Cardiac atrium fibroblast (primary cell): Measurements from ENCODE around the gene SMIM30. TPM values are rescaled to one million over a fixed set of nuclear protein-coding genes. Genes with fewer than 3 reads are reported as not detected.

ENCODE experiments used
- total RNA-seq: library from RNA; depleted of rRNA; stranded (reverse); fragments of >200 nt; gene quantifications from 2 replicates; pipeline ENCODE4 v1.2.3, GENCODE V29; 2015

The SMIM30 gene
- total RNA-seq, result 43.0 and 49.1 TPM in 2 replicates

GRCh38 chr7:113118074-113118959 is at the start of gene SMIM30:
Gene SMIM30 (minus strand): TSS chr7:113118554. CDS start chr7:113117578, 976 bp downstream.

GRCh38 chr7:113086431-113086888 is 31.9 kb downstream of the SMIM30 start, which contains the start of gene GPR85:
Gene GPR85 (minus strand): TSS chr7:113086827. CDS start chr7:113084721, 2,106 bp downstream.

Other genes with a start within 250 kb of the SMIM30 start
- 0.16 TPM in 1 of 2 replicates, not detected in the other for gene GPR85, start 31.7 kb downstream of the SMIM30 start, total RNA-seq